Cardiac ventricle fibroblast (primary cell): Measurements from ENCODE around the gene SLC33A1. TPM values are rescaled to one million over a fixed set of nuclear protein-coding genes. Genes with fewer than 3 reads are reported as not detected.

ENCODE experiments used
- total RNA-seq: library from RNA; depleted of rRNA; stranded (reverse); fragments of >200 nt; gene quantifications from 2 replicates; pipeline ENCODE4 v1.2.3, GENCODE V29; 2015

The SLC33A1 gene
- 31.6 and 46.6 TPM in 2 replicates for total RNA-seq

DNA sequence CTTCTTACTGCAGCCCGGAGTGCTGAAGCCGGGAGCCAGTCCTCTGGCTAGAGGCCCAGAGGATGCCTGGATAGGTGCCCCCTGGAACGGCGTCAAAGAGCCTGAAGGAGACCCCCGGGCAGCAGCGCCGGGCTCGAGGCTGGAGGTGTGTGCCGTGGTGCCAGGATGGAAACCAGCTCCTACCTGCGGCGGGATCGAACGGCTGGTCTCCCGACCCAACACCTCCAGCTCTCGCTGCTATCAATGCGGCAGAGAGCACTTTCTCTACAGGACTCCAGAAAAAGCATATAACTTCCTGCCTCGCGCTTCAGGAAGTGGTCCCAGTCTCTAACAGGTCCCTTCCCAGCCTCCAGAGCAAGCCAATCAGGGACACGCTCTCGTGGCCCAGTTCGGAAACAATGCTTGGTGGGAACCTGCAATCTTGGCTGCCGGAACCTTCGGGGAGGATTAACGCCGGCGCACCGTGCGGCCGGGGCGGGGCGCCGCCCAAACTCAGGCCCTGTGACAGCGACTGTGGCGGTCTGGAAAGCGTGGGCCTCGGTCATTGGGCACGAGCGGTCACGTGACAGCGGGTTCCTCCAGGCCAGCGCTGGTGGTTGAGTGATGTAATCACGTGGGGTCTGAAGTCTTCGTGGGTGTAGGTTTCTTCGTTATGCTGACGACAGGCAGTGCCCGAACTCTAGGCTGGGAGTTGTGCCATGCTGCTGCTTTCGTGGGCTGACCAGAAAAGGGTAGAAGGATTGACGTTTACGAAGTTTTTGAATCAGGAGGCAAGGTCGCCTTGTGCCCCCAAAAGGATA, at the start of gene SLC33A1:
Gene SLC33A1, minus strand, starts transcription at position 287 of the 800 bp plus-strand sequence. CDS start 430 bp downstream, outside the sequence.

GRCh38 chr3:155870133-155870944, 16.1 kb upstream of the SLC33A1 start, which contains the start of gene GMPS:
TSS of gene GMPS (plus strand) at chr3:155870650. CDS start at chr3:155870871, 221 bp downstream.

DNA sequence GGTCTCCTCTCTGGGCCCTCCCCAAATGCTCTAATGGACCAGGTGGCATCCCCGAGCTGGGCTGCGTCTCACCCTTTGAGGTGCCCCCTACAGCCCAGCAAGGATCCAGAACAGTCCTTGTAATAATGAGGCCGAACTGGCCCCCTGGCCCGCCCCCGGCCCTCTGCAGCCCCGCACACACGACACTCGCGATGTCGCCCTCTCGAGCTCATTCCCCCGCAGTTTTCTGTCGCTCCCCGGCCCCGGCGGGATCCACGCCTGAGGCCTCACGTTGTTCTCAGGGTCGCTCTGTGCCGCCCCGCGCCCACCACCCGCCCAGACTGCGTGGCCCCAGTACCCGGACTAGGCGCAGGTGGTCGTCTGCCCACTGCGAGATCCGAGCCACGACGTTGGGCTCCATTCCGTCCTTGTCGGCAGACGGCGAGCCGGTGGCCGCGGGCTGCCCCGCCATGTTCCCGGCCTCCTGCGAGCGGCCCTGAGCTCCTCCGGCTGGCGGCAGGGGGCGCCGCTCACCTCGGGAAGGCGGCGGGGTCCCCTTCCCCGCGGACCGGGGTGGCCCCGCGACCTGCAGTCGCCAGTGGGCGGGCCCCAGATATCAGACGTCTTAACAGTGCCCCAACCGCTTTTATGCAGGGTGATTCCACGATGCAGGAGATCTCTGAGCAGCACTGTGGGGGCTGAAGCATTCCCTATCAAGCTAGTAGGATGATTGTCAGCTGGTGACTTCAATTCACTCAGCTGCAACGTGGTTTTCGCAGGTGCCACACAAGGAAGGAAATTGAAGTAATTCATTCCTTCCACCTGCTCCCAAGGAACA, 48.2 kb downstream of the SLC33A1 start, which contains the start of gene C3orf33:
Gene C3orf33, minus strand, starts transcription at position 477 of the 817 bp plus-strand sequence. Its CDS starts 26 bp downstream, at position 451.

Other genes with a start within 250 kb of the SLC33A1 start
- gene PLCH1, start 109.4 kb downstream of the SLC33A1 start, total RNA-seq = not detected in 2 replicates
- gene C3orf33, start 48.1 kb downstream of the SLC33A1 start, total RNA-seq = 1.2 and 3.1 TPM in 2 replicates
- 22.5 and 28.9 TPM in 2 replicates for gene GMPS, start 16.2 kb upstream of the SLC33A1 start, total RNA-seq